GM20431 (cell line): ENCODE data around the gene CLDN19.
"Not testable (repeated sequence)": the region's sequence is repeated elsewhere in the genome, so short reads cannot be mapped to it uniquely, and the experiment has no call there.

Experiments used
- in situ Hi-C: fragments of 300-500 bp; cut with MseI, MboI; formaldehyde crosslinking; loops from one replicate; pipeline ENCODE4 v1.15.0; 2020; ENCODE audit warnings: low sequenced_read_pairs; ENCODE audit not compliant: unreplicated experiment

The CLDN19 gene

GRCh38 chr1:42765269-42765668 is 25.2 kb upstream of the CLDN19 start:
- in situ Hi-C loops = no loop called here

- in situ Hi-C loops = no loop called here
Measured at GRCh38 chr1:42762269-42762668, 22.2 kb upstream of the CLDN19 start.

GRCh38 chr1:42761567-42761966 is 21.5 kb upstream of the CLDN19 start:
- in situ Hi-C loops = no loop called here

GRCh38 chr1:42759114-42759513 is 19.1 kb upstream of the CLDN19 start:
- in situ Hi-C loops = no loop called here

- in situ Hi-C loops = no loop called here
Measured at GRCh38 chr1:42758641-42759040, 18.6 kb upstream of the CLDN19 start.

GRCh38 chr1:42757892-42758275 is 17.8 kb upstream of the CLDN19 start:
- in situ Hi-C loops = no loop called here

- in situ Hi-C loops = no loop called here
Measured at GRCh38 chr1:42756956-42757891, 17.2 kb upstream of the CLDN19 start.

- in situ Hi-C loops = no loop called here
Measured at GRCh38 chr1:42753070-42753469, 13.0 kb upstream of the CLDN19 start.

GRCh38 chr1:42752284-42752683 is 12.2 kb upstream of the CLDN19 start:
- in situ Hi-C loops = no loop called here

GRCh38 chr1:42751511-42752070 is 11.6 kb upstream of the CLDN19 start:
- in situ Hi-C loops = not testable (repeated sequence)

GRCh38 chr1:42750041-42750440 is 10.0 kb upstream of the CLDN19 start:
- in situ Hi-C loops = no loop called here

GRCh38 chr1:42748461-42749410 is 8.7 kb upstream of the CLDN19 start:
- in situ Hi-C loops = loop anchor here (10.0 to 25.0 kb wide), 2 partner anchors 164 to 386 kb away; no protein-coding TSS in a partner anchor

- in situ Hi-C loops = loop anchor here (10.0 to 25.0 kb wide), 2 partner anchors 163 to 386 kb away; no protein-coding TSS in a partner anchor
Measured at GRCh38 chr1:42748021-42748420, 8.0 kb upstream of the CLDN19 start.

- in situ Hi-C loops = loop anchor here (10.0 to 25.0 kb wide), 2 partner anchors 162 to 385 kb away; no protein-coding TSS in a partner anchor
Measured at GRCh38 chr1:42747125-42747524, 7.1 kb upstream of the CLDN19 start.

- in situ Hi-C loops = loop anchor here (10.0 to 25.0 kb wide), 2 partner anchors 162 to 384 kb away; no protein-coding TSS in a partner anchor
Measured at GRCh38 chr1:42746436-42747105, 6.5 kb upstream of the CLDN19 start.

GRCh38 chr1:42745851-42746250 is 5.8 kb upstream of the CLDN19 start:
- in situ Hi-C loops = loop anchor here (10.0 to 25.0 kb wide), 2 partner anchors 161 to 384 kb away; no protein-coding TSS in a partner anchor

- in situ Hi-C loops = loop anchor here (10.0 to 25.0 kb wide), 2 partner anchors 159 to 382 kb away; no protein-coding TSS in a partner anchor
Measured at GRCh38 chr1:42744148-42744413, 4.0 kb upstream of the CLDN19 start.

GRCh38 chr1:42743317-42744147 is 3.5 kb upstream of the CLDN19 start:
- in situ Hi-C loops = loop anchor here (10.0 to 25.0 kb wide), 2 partner anchors 159 to 381 kb away; no protein-coding TSS in a partner anchor
